ENCODE data around the gene FAF1. TPM values are rescaled to one million over a fixed set of nuclear protein-coding genes. Genes with fewer than 3 reads are reported as not detected.

FAF1 gene
- total and polyA plus RNA-seq, 2 donors (not counting 3 experiments of a cell fraction or from before 2014, with no cell fraction given) = 9.0 to 57.6 TPM

- H2AFZ ChIP-seq (ENCODE audit: low read depth, low read length) = no peak within 1 kb of the TSS
- DNase-seq (ENCODE audit: low read depth, low spot score) (peak; percentile 46), FAIRE-seq (peak; percentile 74)
- no peaks in the 10 kb centered on the region for H3K9me3 ChIP-seq (replicated peaks; ENCODE audit: control insufficient read depth, insufficient read depth, low read length)
- H3K9ac ChIP-seq (replicated peaks; ENCODE audit: extremely low read depth, insufficient read depth, low read length) = no peak within 1 kb of the TSS
- dilution Hi-C loops (cut with MboI; ENCODE audit: extremely low pct_ligation_motif_present, low sequenced_read_pairs) = no loop called here
- no peaks in the 10 kb centered on the region for H3K79me2 ChIP-seq (ENCODE audit: control insufficient read depth, insufficient read depth, low read length)
- no peak within 1 kb of the TSS for H3K27ac ChIP-seq (ENCODE audit: insufficient read depth, low read depth, low read length)
- ChIA-PET CTCF (interaction anchor here (0.9 to 1.5 kb wide), 5 partner anchors 9 to 182 kb away, joined by 3 to 7 read pairs (median 4); no protein-coding TSS in a partner anchor), POLR2A (no interaction called here)
- no peaks in the 10 kb centered on the region for H3K9me1 ChIP-seq (replicated peaks; ENCODE audit: control insufficient read depth, extremely low read depth, insufficient read depth, low read length)
- H3K4me3 ChIP-seq (replicated peaks in 1 of 3; ENCODE audit: insufficient read depth in 1 of 3, low read depth in 1 of 3, low read length in 3 of 3) = peak within 1 kb of the TSS in 1 of 3 experiments; percentile 22
- peaks cover 84 to 100% of the 10 kb centered on the region in 2 experiments for H3K27me3 ChIP-seq (ENCODE audit: control insufficient read depth in 2 of 2, insufficient read depth in 2 of 2, low read length in 2 of 2)
- TF ChIP-seq MYC (IDR thresholded peaks at IDR 0.05; ENCODE audit: low read depth, low read length) = no peak
- peak; percentile 78 for TF ChIP-seq EZH2 (IDR thresholded peaks at IDR 0.05; ENCODE audit: borderline replicate concordance, low read depth, low read length, severe bottlenecking)
- peak within 1 kb of the TSS; percentile 60 for H3K4me2 ChIP-seq (ENCODE audit: insufficient read depth, low read length)
- H3K36me3 ChIP-seq (ENCODE audit: control insufficient read depth in 2 of 2, extremely low read depth in 1 of 2, insufficient read depth in 2 of 2, low read length in 2 of 2) = no peaks in the 10 kb centered on the region
- no peaks in the 10 kb centered on the region for H4K20me1 ChIP-seq (replicated peaks; ENCODE audit: control insufficient read depth, extremely low read depth, insufficient read depth, low read length)
- intact Hi-C loops (cut with micrococcal nuclease) = no loop called here
- BruUV-seq (replicated peaks) = no TSS peak
- peaks cover 3% of the 10 kb centered on the region for H3K4me1 ChIP-seq (ENCODE audit: control insufficient read depth, extremely low read depth, insufficient read depth, low read length)
These were observed 537.0 kb downstream of the FAF1 start, which contains the start of gene DMRTA2 for GRCh38 chr1:50422946-50423669. Gene DMRTA2, minus strand, starts transcription at chr1:50423443. Its CDS starts 1,907 bp downstream, at chr1:50421536.

- no peak overlapping the region for H3K27ac ChIP-seq (ENCODE audit: insufficient read depth, low read depth, low read length)
- no peak overlapping the region for H3K4me2 ChIP-seq (ENCODE audit: insufficient read depth, low read length)
- H3K36me3 ChIP-seq (ENCODE audit: control insufficient read depth in 2 of 2, extremely low read depth in 1 of 2, insufficient read depth in 2 of 2, low read length in 2 of 2) = no peaks in the 10 kb centered on the region
- H2AFZ ChIP-seq (ENCODE audit: low read depth, low read length) = no peak overlapping the region
- peaks cover 82 to 100% of the 10 kb centered on the region in 2 experiments for H3K27me3 ChIP-seq (ENCODE audit: control insufficient read depth in 2 of 2, insufficient read depth in 2 of 2, low read length in 2 of 2)
- no peak overlapping the region for H3K9ac ChIP-seq (replicated peaks; ENCODE audit: extremely low read depth, insufficient read depth, low read length)
- TF ChIP-seq EZH2 (IDR thresholded peaks at IDR 0.05; ENCODE audit: borderline replicate concordance, low read depth, low read length, severe bottlenecking) = no peak
- no peak for TF ChIP-seq POLR2AphosphoS5 (IDR thresholded peaks at IDR 0.05; ENCODE audit: insufficient read depth, low read depth, low read length)
- no peak for TF ChIP-seq GATA2 (IDR thresholded peaks at IDR 0.05; ENCODE audit: insufficient read depth, insufficient read length, low read depth, low read length)
- TF ChIP-seq FOS (IDR thresholded peaks at IDR 0.05; ENCODE audit: borderline replicate concordance, insufficient read depth, low read length) = no peak
- no peak for TF ChIP-seq CTCF (IDR thresholded peaks at IDR 0.05; ENCODE audit: extremely low read depth in 1 of 2, insufficient read depth in 1 of 2, low read depth in 1 of 2, low read length in 2 of 2)
- no peak for TF ChIP-seq POLR2A (IDR thresholded peaks at IDR 0.05; ENCODE audit: low read depth, low read length)
- TF ChIP-seq JUN (IDR thresholded peaks at IDR 0.05; ENCODE audit: borderline replicate concordance, insufficient read depth, insufficient read length, low read depth) = no peak
- TF ChIP-seq MYC (IDR thresholded peaks at IDR 0.05; ENCODE audit: low read depth, low read length) = no peak
- TF ChIP-seq MAX (IDR thresholded peaks at IDR 0.05; ENCODE audit: insufficient read depth, insufficient read length) = no peak
- BruUV-seq (replicated peaks) = no TSS peak
- intact Hi-C loops (cut with micrococcal nuclease) (no loop called here), dilution Hi-C loops (cut with MboI; ENCODE audit: extremely low pct_ligation_motif_present, low sequenced_read_pairs) (no loop called here)
- DNase-seq (ENCODE audit: low read depth, low spot score) (no peak), FAIRE-seq (no peak)
- H4K20me1 ChIP-seq (replicated peaks; ENCODE audit: control insufficient read depth, extremely low read depth, insufficient read depth, low read length) = no peaks in the 10 kb centered on the region
- H3K4me3 ChIP-seq (replicated peaks in 1 of 3; ENCODE audit: insufficient read depth in 1 of 3, low read depth in 1 of 3, low read length in 3 of 3) = no peak overlapping the region
- POLR2A ChIA-PET = no interaction called here
- no peaks in the 10 kb centered on the region for H3K79me2 ChIP-seq (ENCODE audit: control insufficient read depth, insufficient read depth, low read length)
- peaks cover 3% of the 10 kb centered on the region for H3K4me1 ChIP-seq (ENCODE audit: control insufficient read depth, extremely low read depth, insufficient read depth, low read length)
- no peaks in the 10 kb centered on the region for H3K9me1 ChIP-seq (replicated peaks; ENCODE audit: control insufficient read depth, extremely low read depth, insufficient read depth, low read length)
- H3K9me3 ChIP-seq (replicated peaks; ENCODE audit: control insufficient read depth, insufficient read depth, low read length) = no peaks in the 10 kb centered on the region
- CTCF ChIA-PET = interaction anchor here (0.9 to 1.5 kb wide), 3 partner anchors 9 to 181 kb away, joined by 4 to 5 read pairs (median 4); no protein-coding TSS in a partner anchor
These were observed 537.5 kb downstream of the FAF1 start for GRCh38 chr1:50422675-50422945.
